Measurements from ENCODE around the gene DNM1L.
"Not testable (repeated sequence)": the region's sequence is repeated elsewhere in the genome, so short reads cannot be mapped to it uniquely, and the experiment has no call there.

The DNM1L gene

GRCh38 chr12:32725308-32725707, 46.2 kb downstream of the DNM1L start:
- H3K4me1 ChIP-seq (ENCODE audit: control insufficient read depth, insufficient read depth, low read length); H3K9ac ChIP-seq (ENCODE audit: low read depth, low read length): not testable (repeated sequence)
- H3K36me3 ChIP-seq (ENCODE audit: control insufficient read depth, insufficient read depth, low read length) = peaks cover 55% of the 10 kb centered on the region

GRCh38 chr12:32726286-32726685, 47.2 kb downstream of the DNM1L start:
- H3K4me1 ChIP-seq (ENCODE audit: control insufficient read depth, insufficient read depth, low read length) = no peaks in the 10 kb centered on the region
- H3K27ac ChIP-seq (ENCODE audit: low read depth, low read length) = no peak overlapping the region
- no peak overlapping the region for H3K4me3 ChIP-seq (ENCODE audit: low read depth, low read length)
- H3K36me3 ChIP-seq (ENCODE audit: control insufficient read depth, insufficient read depth, low read length) = peaks cover 53% of the 10 kb centered on the region
- H3K27me3 ChIP-seq (ENCODE audit: control insufficient read depth, insufficient read depth, low read length) = no peaks in the 10 kb centered on the region
- no peaks in the 10 kb centered on the region for H3K9me3 ChIP-seq (ENCODE audit: control insufficient read depth, insufficient read depth, low read length)
- no peak overlapping the region for H3K9ac ChIP-seq (ENCODE audit: low read depth, low read length)

More at GRCh38 chr12:32725308-32725707, 46.2 kb downstream of the DNM1L start:
- not testable (repeated sequence) for H3K9me3 ChIP-seq (ENCODE audit: control insufficient read depth, insufficient read depth, low read length); H3K27me3 ChIP-seq (ENCODE audit: control insufficient read depth, insufficient read depth, low read length); H3K27ac ChIP-seq (ENCODE audit: low read depth, low read length); H3K4me3 ChIP-seq (ENCODE audit: low read depth, low read length)

- H3K4me1 ChIP-seq (ENCODE audit: control insufficient read depth, insufficient read depth, low read length) = no peaks in the 10 kb centered on the region
- H3K27ac ChIP-seq (ENCODE audit: low read depth, low read length) = no peak overlapping the region
- peaks cover 53% of the 10 kb centered on the region for H3K36me3 ChIP-seq (ENCODE audit: control insufficient read depth, insufficient read depth, low read length)
- H3K27me3 ChIP-seq (ENCODE audit: control insufficient read depth, insufficient read depth, low read length) = no peaks in the 10 kb centered on the region
- no peaks in the 10 kb centered on the region for H3K9me3 ChIP-seq (ENCODE audit: control insufficient read depth, insufficient read depth, low read length)
- H3K9ac ChIP-seq (ENCODE audit: low read depth, low read length) = no peak overlapping the region
- H3K4me3 ChIP-seq (ENCODE audit: low read depth, low read length) = no peak overlapping the region
These were observed 48.1 kb downstream of the DNM1L start for GRCh38 chr12:32727237-32727636.

- H3K9me3 ChIP-seq (ENCODE audit: control insufficient read depth, insufficient read depth, low read length) = no peaks in the 10 kb centered on the region
These were observed 55.9 kb downstream of the DNM1L start for GRCh38 chr12:32734952-32735351.

GRCh38 chr12:32736445-32736844, 57.3 kb downstream of the DNM1L start:
- peak overlapping the region; percentile 8 for H3K27ac ChIP-seq (ENCODE audit: low read depth, low read length)
- H3K27me3 ChIP-seq (ENCODE audit: control insufficient read depth, insufficient read depth, low read length) = no peaks in the 10 kb centered on the region

More at GRCh38 chr12:32734952-32735351, 55.9 kb downstream of the DNM1L start:
- H3K36me3 ChIP-seq (ENCODE audit: control insufficient read depth, insufficient read depth, low read length) = peaks cover 85% of the 10 kb centered on the region
- peaks cover 26% of the 10 kb centered on the region for H3K4me1 ChIP-seq (ENCODE audit: control insufficient read depth, insufficient read depth, low read length)
- no peak overlapping the region for H3K4me3 ChIP-seq (ENCODE audit: low read depth, low read length)
- no peaks in the 10 kb centered on the region for H3K27me3 ChIP-seq (ENCODE audit: control insufficient read depth, insufficient read depth, low read length)
- no peak overlapping the region for H3K27ac ChIP-seq (ENCODE audit: low read depth, low read length)
- H3K9ac ChIP-seq (ENCODE audit: low read depth, low read length) = no peak overlapping the region

GRCh38 chr12:32737715-32738114, 58.6 kb downstream of the DNM1L start:
- Histone ChIP-seq H3K9ac (ENCODE audit: low read depth, low read length) (no peak overlapping the region), H3K4me1 (ENCODE audit: control insufficient read depth, insufficient read depth, low read length) (peaks cover 28% of the 10 kb centered on the region), H3K36me3 (ENCODE audit: control insufficient read depth, insufficient read depth, low read length) (peaks cover 90% of the 10 kb centered on the region), H3K4me3 (ENCODE audit: low read depth, low read length) (no peak overlapping the region; the same call in 1 of the 2 replicates), H3K27ac (ENCODE audit: low read depth, low read length) (no peak overlapping the region), H3K9me3 (ENCODE audit: control insufficient read depth, insufficient read depth, low read length) (no peaks in the 10 kb centered on the region), H3K27me3 (ENCODE audit: control insufficient read depth, insufficient read depth, low read length) (no peaks in the 10 kb centered on the region)

More at GRCh38 chr12:32736445-32736844, 57.3 kb downstream of the DNM1L start:
- Histone ChIP-seq H3K9me3 (ENCODE audit: control insufficient read depth, insufficient read depth, low read length) (no peaks in the 10 kb centered on the region), H3K9ac (ENCODE audit: low read depth, low read length) (no peak overlapping the region), H3K4me1 (ENCODE audit: control insufficient read depth, insufficient read depth, low read length) (peaks cover 28% of the 10 kb centered on the region), H3K36me3 (ENCODE audit: control insufficient read depth, insufficient read depth, low read length) (peaks cover 90% of the 10 kb centered on the region), H3K4me3 (ENCODE audit: low read depth, low read length) (no peak overlapping the region)

- H3K4me3 ChIP-seq (ENCODE audit: low read depth, low read length) = no peak overlapping the region
- no peaks in the 10 kb centered on the region for H3K9me3 ChIP-seq (ENCODE audit: control insufficient read depth, insufficient read depth, low read length)
- H3K36me3 ChIP-seq (ENCODE audit: control insufficient read depth, insufficient read depth, low read length) = peaks cover 93% of the 10 kb centered on the region
- no peak overlapping the region for H3K9ac ChIP-seq (ENCODE audit: low read depth, low read length)
- no peaks in the 10 kb centered on the region for H3K27me3 ChIP-seq (ENCODE audit: control insufficient read depth, insufficient read depth, low read length)
- H3K27ac ChIP-seq (ENCODE audit: low read depth, low read length) = peak overlapping the region; percentile 21
- H3K4me1 ChIP-seq (ENCODE audit: control insufficient read depth, insufficient read depth, low read length) = peaks cover 28% of the 10 kb centered on the region
These were observed 60.2 kb downstream of the DNM1L start for GRCh38 chr12:32739279-32739678.

GRCh38 chr12:32742133-32742532, 63.0 kb downstream of the DNM1L start:
- peaks cover 97% of the 10 kb centered on the region for H3K36me3 ChIP-seq (ENCODE audit: control insufficient read depth, insufficient read depth, low read length)

GRCh38 chr12:32743264-32743663, 64.2 kb downstream of the DNM1L start:
- H3K4me3 ChIP-seq (ENCODE audit: low read depth, low read length) = no peak overlapping the region
- peaks cover 19% of the 10 kb centered on the region for H3K4me1 ChIP-seq (ENCODE audit: control insufficient read depth, insufficient read depth, low read length)
- H3K36me3 ChIP-seq (ENCODE audit: control insufficient read depth, insufficient read depth, low read length) = peaks cover 96% of the 10 kb centered on the region
- H3K27ac ChIP-seq (ENCODE audit: low read depth, low read length) = no peak overlapping the region
- no peak overlapping the region for H3K9ac ChIP-seq (ENCODE audit: low read depth, low read length)
- H3K9me3 ChIP-seq (ENCODE audit: control insufficient read depth, insufficient read depth, low read length) = no peaks in the 10 kb centered on the region
- no peaks in the 10 kb centered on the region for H3K27me3 ChIP-seq (ENCODE audit: control insufficient read depth, insufficient read depth, low read length)

More at GRCh38 chr12:32742133-32742532, 63.0 kb downstream of the DNM1L start:
- Histone ChIP-seq H3K27me3 (ENCODE audit: control insufficient read depth, insufficient read depth, low read length) (no peaks in the 10 kb centered on the region), H3K9ac (ENCODE audit: low read depth, low read length) (no peak overlapping the region), H3K4me1 (ENCODE audit: control insufficient read depth, insufficient read depth, low read length) (peaks cover 28% of the 10 kb centered on the region), H3K4me3 (ENCODE audit: low read depth, low read length) (no peak overlapping the region), H3K9me3 (ENCODE audit: control insufficient read depth, insufficient read depth, low read length) (no peaks in the 10 kb centered on the region), H3K27ac (ENCODE audit: low read depth, low read length) (no peak overlapping the region)

- Histone ChIP-seq H3K27me3 (ENCODE audit: control insufficient read depth, insufficient read depth, low read length) (no peaks in the 10 kb centered on the region), H3K4me3 (ENCODE audit: low read depth, low read length) (peak overlapping the region; percentile 86), H3K4me1 (ENCODE audit: control insufficient read depth, insufficient read depth, low read length) (peaks cover 7% of the 10 kb centered on the region), H3K9me3 (ENCODE audit: control insufficient read depth, insufficient read depth, low read length) (no peaks in the 10 kb centered on the region), H3K27ac (ENCODE audit: low read depth, low read length) (no peak overlapping the region), H3K36me3 (ENCODE audit: control insufficient read depth, insufficient read depth, low read length) (peaks cover 53% of the 10 kb centered on the region), H3K9ac (ENCODE audit: low read depth, low read length) (no peak overlapping the region)
These were observed 74.5 kb downstream of the DNM1L start for GRCh38 chr12:32753605-32754004.

GRCh38 chr12:32754111-32754510, 75.0 kb downstream of the DNM1L start:
- H3K9ac ChIP-seq (ENCODE audit: low read depth, low read length) = no peak overlapping the region
- peaks cover 48% of the 10 kb centered on the region for H3K36me3 ChIP-seq (ENCODE audit: control insufficient read depth, insufficient read depth, low read length)
- H3K9me3 ChIP-seq (ENCODE audit: control insufficient read depth, insufficient read depth, low read length) = no peaks in the 10 kb centered on the region
- H3K27me3 ChIP-seq (ENCODE audit: control insufficient read depth, insufficient read depth, low read length) = no peaks in the 10 kb centered on the region
- H3K27ac ChIP-seq (ENCODE audit: low read depth, low read length) = no peak overlapping the region
- H3K4me1 ChIP-seq (ENCODE audit: control insufficient read depth, insufficient read depth, low read length) = peaks cover 7% of the 10 kb centered on the region
- peak overlapping the region; percentile 86 for H3K4me3 ChIP-seq (ENCODE audit: low read depth, low read length)
